ENCODE results near the gene TSHZ1.

The TSHZ1 gene

GRCh38 chr18:75206452-75207309, 3.9 kb upstream of the TSHZ1 start:
- Histone ChIP-seq H3K4me3 (ENCODE audit: low read depth, low read length, poor library complexity, severe bottlenecking) (no peak overlapping the region), H3K27ac (ENCODE audit: low read depth, low read length, poor library complexity, severe bottlenecking) (no peak overlapping the region)

GRCh38 chr18:75207310-75208154, 3.1 kb upstream of the TSHZ1 start:
- H3K27ac ChIP-seq (ENCODE audit: low read depth, low read length, poor library complexity, severe bottlenecking): no peak overlapping the region
- H3K4me3 ChIP-seq (ENCODE audit: low read depth, low read length, poor library complexity, severe bottlenecking): peak overlapping the region; percentile 94
- peaks cover 23% of the 10 kb centered on the region for H3K4me1 ChIP-seq (ENCODE audit: insufficient read depth, low read length, severe bottlenecking)
- peak overlapping the region; percentile 79; the same call in 1 of the 2 replicates for H3K9ac ChIP-seq (ENCODE audit: low read length)
- no peaks in the 10 kb centered on the region; the same call in 1 of the 2 replicates for H3F3A ChIP-seq (ENCODE audit: insufficient read depth, low read length)
- peak overlapping the region; percentile 94 for H3K4me2 ChIP-seq (ENCODE audit: low read length)
- no peaks in the 10 kb centered on the region for H3K79me2 ChIP-seq (ENCODE audit: insufficient read depth, low read length)
- H2AFZ ChIP-seq (ENCODE audit: low read length): no peak overlapping the region
- no peaks in the 10 kb centered on the region for H3K9me2 ChIP-seq (ENCODE audit: low read depth, low read length)
- no peaks in the 10 kb centered on the region for H3K36me3 ChIP-seq (ENCODE audit: insufficient read depth, low read length)
- no peaks in the 10 kb centered on the region for H3K9me3 ChIP-seq (ENCODE audit: low read length)
- TF ChIP-seq EZH2 (IDR thresholded peaks at IDR 0.05; ENCODE audit: borderline replicate concordance, low read length) (no peak), CTCF (IDR thresholded peaks at IDR 0.05; ENCODE audit: low read length) (no peak)
- 0 out of 2 replicates have a peak, but pooled peaks cover 5% of the 10 kb centered on the region for H3K27me3 ChIP-seq (ENCODE audit: insufficient read depth, low read length)
- no peaks in the 10 kb centered on the region for H4K20me1 ChIP-seq (ENCODE audit: insufficient read depth, low read length)

More at GRCh38 chr18:75206452-75207309, 3.9 kb upstream of the TSHZ1 start:
- Histone ChIP-seq H3F3A (ENCODE audit: insufficient read depth, low read length) (no peaks in the 10 kb centered on the region; the same call in 1 of the 2 replicates), H2AFZ (ENCODE audit: low read length) (no peak overlapping the region), H3K9ac (ENCODE audit: low read length) (no peak overlapping the region), H3K36me3 (ENCODE audit: insufficient read depth, low read length) (no peaks in the 10 kb centered on the region), H3K4me2 (ENCODE audit: low read length) (no peak overlapping the region), H4K20me1 (ENCODE audit: insufficient read depth, low read length) (no peaks in the 10 kb centered on the region), H3K9me3 (ENCODE audit: low read length) (no peaks in the 10 kb centered on the region), H3K4me1 (ENCODE audit: insufficient read depth, low read length, severe bottlenecking) (peaks cover 23% of the 10 kb centered on the region), H3K79me2 (ENCODE audit: insufficient read depth, low read length) (no peaks in the 10 kb centered on the region), H3K27me3 (ENCODE audit: insufficient read depth, low read length) (0 out of 2 replicates have a peak, but pooled peaks cover 5% of the 10 kb centered on the region), H3K9me2 (ENCODE audit: low read depth, low read length) (no peaks in the 10 kb centered on the region)
- TF ChIP-seq CTCF (IDR thresholded peaks at IDR 0.05; ENCODE audit: low read length) (no peak), EZH2 (IDR thresholded peaks at IDR 0.05; ENCODE audit: borderline replicate concordance, low read length) (no peak)

- H3K4me3 ChIP-seq (ENCODE audit: low read depth, low read length, poor library complexity, severe bottlenecking): peak overlapping the region; percentile 94
- H3K4me2 ChIP-seq (ENCODE audit: low read length): peak overlapping the region; percentile 94
- H3K36me3 ChIP-seq (ENCODE audit: insufficient read depth, low read length): no peaks in the 10 kb centered on the region
- peak overlapping the region; percentile 79 for H3K9ac ChIP-seq (ENCODE audit: low read length)
- no peak overlapping the region for H2AFZ ChIP-seq (ENCODE audit: low read length)
- H4K20me1 ChIP-seq (ENCODE audit: insufficient read depth, low read length): no peaks in the 10 kb centered on the region
- TF ChIP-seq EZH2 (IDR thresholded peaks at IDR 0.05; ENCODE audit: borderline replicate concordance, low read length) (no peak), CTCF (IDR thresholded peaks at IDR 0.05; ENCODE audit: low read length) (no peak)
- no peaks in the 10 kb centered on the region for H3K9me2 ChIP-seq (ENCODE audit: low read depth, low read length)
- 0 out of 2 replicates have a peak, but pooled peaks cover 5% of the 10 kb centered on the region for H3K27me3 ChIP-seq (ENCODE audit: insufficient read depth, low read length)
- peaks cover 23% of the 10 kb centered on the region for H3K4me1 ChIP-seq (ENCODE audit: insufficient read depth, low read length, severe bottlenecking)
- H3F3A ChIP-seq (ENCODE audit: insufficient read depth, low read length): no peaks in the 10 kb centered on the region; the same call in 1 of the 2 replicates
- no peaks in the 10 kb centered on the region for H3K9me3 ChIP-seq (ENCODE audit: low read length)
- no peak overlapping the region for H3K27ac ChIP-seq (ENCODE audit: low read depth, low read length, poor library complexity, severe bottlenecking)
- H3K79me2 ChIP-seq (ENCODE audit: insufficient read depth, low read length): no peaks in the 10 kb centered on the region
These were observed 2.3 kb upstream of the TSHZ1 start for GRCh38 chr18:75208155-75208835.
